Measurements from ENCODE around the gene MYO5C. TPM values are rescaled to one million over a fixed set of nuclear protein-coding genes. Genes with fewer than 3 reads are reported as not detected.
A peak's percentile ranks its signal among the peaks of the same experiment; 100 is the strongest.

MYO5C gene
- total and polyA plus RNA-seq, 2 of the 13 experiments (the other 11 are each of a cell fraction or from before 2014, with no cell fraction given) = 15.7 to 23.7 TPM

- peak; percentile 58 for TF ChIP-seq ZNF574 (CRISPR knock-in tag; IDR thresholded peaks at IDR 0.05)
- peak; percentile 51 for TF ChIP-seq ASH2L (IDR thresholded peaks at IDR 0.05; ENCODE audit: insufficient read length, low read depth, low read length)
- no peak for TF ChIP-seq ZNF317 (CRISPR knock-in tag; IDR thresholded peaks at IDR 0.05)
- TF ChIP-seq BRCA1 (CRISPR knock-in tag; IDR thresholded peaks at IDR 0.05) = no peak
- no peak for TF ChIP-seq ZC3H4 (CRISPR knock-in tag; IDR thresholded peaks at IDR 0.05; ENCODE audit: borderline replicate concordance)
- peak; percentile 86 for TF ChIP-seq ZNF607 (CRISPR knock-in tag; IDR thresholded peaks at IDR 0.05; ENCODE audit: borderline replicate concordance)
- no peak for TF ChIP-seq ZNF510 (CRISPR knock-in tag; IDR thresholded peaks at IDR 0.05; ENCODE audit: low read depth)
- TF ChIP-seq HCFC1 (IDR thresholded peaks at IDR 0.05; ENCODE audit: low read depth, low read length) = no peak
- peak; percentile 65; the same call in 1 of the 2 replicates for TF ChIP-seq KAT8 (CRISPR knock-in tag; IDR thresholded peaks at IDR 0.05)
- TF ChIP-seq CEBPZ (IDR thresholded peaks at IDR 0.05; ENCODE audit: low read length) = no peak
- TF ChIP-seq ZKSCAN8 (CRISPR knock-in tag; IDR thresholded peaks at IDR 0.05; ENCODE audit: borderline replicate concordance) = peak; percentile 25; the same call in 1 of the 2 replicates
- TF ChIP-seq TEAD3 (CRISPR knock-in tag; optimal IDR thresholded peaks at IDR 0.05; ENCODE audit: borderline replicate concordance) = no peak
- TF ChIP-seq ZNF776 (CRISPR knock-in tag; IDR thresholded peaks at IDR 0.05) = peak; percentile 86; the same call in 1 of the 2 replicates
- TF ChIP-seq ZMAT5 (CRISPR knock-in tag; IDR thresholded peaks at IDR 0.05; ENCODE audit: borderline replicate concordance, low read depth) = no peak
- TF ChIP-seq MED8 (CRISPR knock-in tag; IDR thresholded peaks at IDR 0.05; ENCODE audit: insufficient replicate concordance) = peak; percentile 56
- TF ChIP-seq ZSCAN30 (CRISPR knock-in tag; IDR thresholded peaks at IDR 0.05) = no peak
- peak; percentile 88 for TF ChIP-seq NFYB (CRISPR knock-in tag; IDR thresholded peaks at IDR 0.05)
- no peak for TF ChIP-seq ELK4 (CRISPR knock-in tag; IDR thresholded peaks at IDR 0.05; ENCODE audit: borderline replicate concordance)
- no peak for TF ChIP-seq ZNF572 (CRISPR knock-in tag; IDR thresholded peaks at IDR 0.05)
- TF ChIP-seq ZNF17 (CRISPR knock-in tag; IDR thresholded peaks at IDR 0.05) = no peak
- TF ChIP-seq KLF15 (CRISPR knock-in tag; IDR thresholded peaks at IDR 0.05; ENCODE audit: borderline replicate concordance) = no peak
- TF ChIP-seq ZKSCAN1 (IDR thresholded peaks at IDR 0.05; ENCODE audit: low read length) = no peak
- TF ChIP-seq ZNF576 (CRISPR knock-in tag; IDR thresholded peaks at IDR 0.05) = peak; percentile 71; the same call in 1 of the 2 replicates
These were observed at the start of gene MYO5C (continued) for GRCh38 chr15:52295421-52296001.
